HG03066 (cell line): Measurements from ENCODE around the gene ATXN1.
A peak's percentile ranks its signal among the peaks of the same experiment; 100 is the strongest.

Experiments used
- ATAC-seq: cut with Tn5 transposase; IDR thresholded peaks from one replicate; pipeline ENCODE4 v1.9.1; 2021; ENCODE audit warnings: low read depth; ENCODE audit not compliant: unreplicated experiment

ATXN1 gene

GRCh38 chr6:16762550-16763477 is 1.6 kb upstream of the ATXN1 start:
- ATAC-seq: no peak

DNA sequence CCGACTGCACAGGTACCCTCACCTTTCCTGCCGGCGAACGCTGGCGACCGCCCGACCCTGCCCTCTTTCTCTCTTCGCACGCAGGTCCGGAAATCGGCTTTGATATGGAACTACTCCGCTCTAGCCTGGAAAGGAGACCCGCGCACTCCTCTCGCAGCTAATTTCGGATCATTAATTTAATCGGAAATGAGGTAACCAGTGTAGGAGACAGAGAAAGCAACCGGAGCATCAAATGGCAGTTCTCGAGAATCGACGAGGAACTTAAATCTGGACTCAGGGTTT is 949 bp upstream of the ATXN1 start:
- no peak for ATAC-seq

DNA sequence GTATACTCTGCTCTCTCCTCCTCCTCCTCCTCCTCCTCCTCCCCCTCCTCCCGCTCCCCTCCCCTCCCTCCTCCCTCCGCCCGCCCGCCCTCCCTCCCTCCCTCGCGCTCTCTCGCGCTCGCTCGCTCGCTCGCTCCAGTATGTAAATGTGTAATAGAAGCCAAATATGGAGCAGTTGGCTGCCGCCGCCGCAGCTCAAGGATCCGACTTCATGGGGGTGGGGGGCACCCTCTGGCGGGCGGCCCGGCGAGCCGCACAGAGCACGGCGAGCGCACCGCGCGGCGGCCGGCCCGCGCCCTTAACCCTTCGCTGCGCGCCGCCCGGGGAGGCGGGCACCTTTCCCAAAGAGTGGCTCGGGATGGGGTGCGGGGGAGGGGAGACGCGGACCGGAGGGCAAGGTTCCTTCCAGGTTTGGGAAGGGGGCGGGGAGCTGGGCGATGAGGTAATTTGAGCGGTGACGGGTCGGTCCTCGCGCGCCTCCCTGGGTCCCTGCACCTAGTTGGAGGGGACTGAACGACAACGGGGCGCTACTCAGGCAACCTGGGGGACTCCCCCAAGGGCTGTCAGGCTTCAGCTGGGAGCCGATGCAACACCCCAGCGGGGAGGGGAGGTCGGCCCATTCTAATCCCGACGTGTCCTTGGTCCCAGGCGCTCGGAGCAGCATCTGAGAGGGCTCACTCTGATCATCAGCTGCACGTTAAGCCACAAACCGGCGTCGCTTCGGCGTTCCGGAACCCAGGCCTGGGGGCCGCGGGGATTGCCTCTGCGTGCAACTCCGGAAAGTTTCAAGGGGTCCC is 409 bp upstream of the ATXN1 start:
- ATAC-seq: peak; percentile 49

DNA sequence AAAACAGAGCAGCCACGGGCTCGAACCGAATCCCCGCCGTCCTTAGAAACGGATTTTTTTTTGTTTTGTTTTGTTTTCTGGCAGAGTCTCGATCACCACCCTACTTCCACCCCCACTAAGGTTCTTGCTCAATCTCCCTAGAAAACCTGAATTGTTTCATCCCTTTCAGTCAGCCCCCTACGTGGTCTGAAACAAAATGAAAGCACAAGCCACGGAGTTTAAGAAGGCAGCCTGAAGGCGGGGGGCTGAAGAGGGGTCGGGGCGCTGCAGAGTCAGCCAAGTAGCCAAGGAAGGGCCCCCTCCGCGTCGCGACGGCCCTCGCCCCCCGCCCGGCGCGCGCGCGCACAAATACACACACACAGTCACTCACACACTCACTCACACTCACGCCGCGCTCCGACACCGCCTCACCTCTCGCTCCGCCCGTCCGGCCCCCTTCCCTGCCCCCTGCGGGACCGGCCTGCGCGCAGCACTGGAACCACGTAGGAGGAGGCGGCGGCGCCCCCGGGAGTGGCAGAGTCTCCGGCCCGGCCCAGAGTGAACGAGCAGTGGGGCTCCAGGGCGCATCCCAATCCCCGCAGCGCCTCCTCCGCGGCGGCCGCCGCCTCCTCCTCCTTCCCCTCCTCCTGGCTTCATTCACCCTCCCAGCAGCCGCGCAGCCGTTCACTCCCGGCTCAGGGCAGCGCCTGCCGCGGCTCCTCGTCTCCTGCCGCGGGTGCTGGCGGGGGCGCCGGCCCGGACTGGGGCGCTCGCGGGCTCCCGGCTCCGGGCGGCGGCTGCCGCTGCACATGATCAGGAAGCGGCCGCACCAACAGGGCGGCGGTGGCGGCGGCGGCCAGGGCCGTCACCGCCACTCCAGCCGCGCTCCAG is 1.4 kb downstream of the ATXN1 start:
- peak; percentile 41 for ATAC-seq

GRCh38 chr6:16759181-16759645 is 2.0 kb downstream of the ATXN1 start:
- ATAC-seq: no peak

DNA sequence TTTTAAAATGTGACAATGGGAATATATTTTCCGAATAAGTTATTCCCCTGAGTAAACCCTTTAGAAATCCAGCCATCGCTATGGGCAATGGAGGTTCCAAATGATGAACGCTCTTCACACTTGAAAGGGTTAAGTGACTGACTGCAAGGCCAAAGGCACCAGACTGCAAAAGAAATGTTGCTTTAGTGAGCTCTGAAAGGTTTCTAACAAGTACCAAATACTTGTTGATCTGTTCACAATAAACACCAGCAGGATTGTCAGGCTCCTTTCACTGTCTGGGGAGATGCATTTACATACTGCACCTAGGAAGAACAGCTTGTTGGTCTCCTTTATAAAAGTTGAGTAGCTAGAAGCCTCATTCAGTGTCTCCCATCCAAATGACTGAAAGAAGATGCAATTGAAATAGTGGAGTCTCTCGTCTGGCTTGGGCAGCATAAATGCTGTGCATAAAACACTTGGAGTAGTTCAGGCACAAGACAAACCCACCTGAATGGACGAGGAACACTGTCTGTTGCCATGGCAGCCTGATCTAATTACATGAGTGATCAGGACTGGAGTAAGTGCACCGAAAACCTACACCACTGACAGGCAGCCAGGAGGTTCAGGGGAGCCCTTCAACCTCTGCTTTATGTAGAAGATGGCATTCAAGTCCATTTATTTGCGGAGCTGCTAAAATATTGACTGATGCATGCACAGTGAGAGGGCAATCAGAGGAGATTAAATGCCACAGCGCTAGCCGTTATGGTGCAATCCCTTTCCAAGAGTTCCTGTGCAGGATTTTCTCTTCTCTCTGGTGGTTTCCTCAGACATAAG is 2.9 kb downstream of the ATXN1 start:
- no peak for ATAC-seq

DNA sequence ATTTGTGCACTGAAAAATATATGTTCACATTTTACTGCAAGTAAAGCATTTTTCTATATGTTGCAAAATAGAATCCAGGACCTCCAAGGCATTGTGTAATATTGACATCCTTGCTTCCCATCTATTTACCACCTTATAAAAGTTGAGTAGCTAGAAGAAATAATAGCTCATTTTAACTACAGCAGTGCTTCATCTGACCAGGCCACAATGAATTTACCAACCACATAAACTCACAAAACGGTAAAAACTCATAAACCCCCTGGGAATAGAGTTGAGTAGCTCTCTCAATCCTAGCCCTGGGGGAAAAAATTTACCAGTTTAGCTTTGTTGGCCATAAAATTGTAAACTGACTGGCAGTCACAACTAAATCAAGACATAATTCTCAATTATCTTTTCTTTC is 3.9 kb downstream of the ATXN1 start:
- ATAC-seq: no peak

DNA sequence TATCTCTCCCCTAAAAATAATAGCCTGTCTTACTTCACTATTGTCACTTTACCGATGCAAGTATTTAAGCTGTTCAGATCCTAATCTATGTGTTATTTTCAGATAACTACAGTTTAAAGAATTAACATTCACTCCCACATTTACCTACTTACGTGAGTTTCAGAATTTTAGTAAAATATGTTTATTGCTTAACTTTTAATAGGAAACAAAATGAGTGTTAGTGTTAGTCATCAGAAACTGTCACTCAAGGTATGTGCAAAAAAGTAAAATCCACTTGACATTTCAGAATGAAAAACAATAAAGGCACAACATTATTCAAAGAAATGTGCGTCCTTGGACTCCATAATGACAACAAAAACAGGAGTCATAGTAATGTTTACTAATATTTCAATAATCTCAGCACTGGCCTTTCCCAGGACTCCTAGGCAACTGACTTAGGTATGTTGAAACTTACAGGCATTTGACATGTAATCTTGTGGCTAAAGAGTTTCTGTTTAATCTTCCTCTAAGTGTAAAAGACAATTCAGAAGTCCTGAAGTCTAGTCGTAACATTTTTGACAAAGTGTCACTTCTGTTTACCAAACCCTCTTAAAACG is 4.5 kb downstream of the ATXN1 start:
- no peak for ATAC-seq

- ATAC-seq: no peak
Measured at GRCh38 chr6:16755544-16755943, 5.7 kb downstream of the ATXN1 start.

- ATAC-seq: no peak
Measured at GRCh38 chr6:16754876-16755275, 6.4 kb downstream of the ATXN1 start.

GRCh38 chr6:16754274-16754673 is 7.0 kb downstream of the ATXN1 start:
- ATAC-seq: no peak

GRCh38 chr6:16753341-16753740 is 7.9 kb downstream of the ATXN1 start:
- no peak for ATAC-seq

DNA sequence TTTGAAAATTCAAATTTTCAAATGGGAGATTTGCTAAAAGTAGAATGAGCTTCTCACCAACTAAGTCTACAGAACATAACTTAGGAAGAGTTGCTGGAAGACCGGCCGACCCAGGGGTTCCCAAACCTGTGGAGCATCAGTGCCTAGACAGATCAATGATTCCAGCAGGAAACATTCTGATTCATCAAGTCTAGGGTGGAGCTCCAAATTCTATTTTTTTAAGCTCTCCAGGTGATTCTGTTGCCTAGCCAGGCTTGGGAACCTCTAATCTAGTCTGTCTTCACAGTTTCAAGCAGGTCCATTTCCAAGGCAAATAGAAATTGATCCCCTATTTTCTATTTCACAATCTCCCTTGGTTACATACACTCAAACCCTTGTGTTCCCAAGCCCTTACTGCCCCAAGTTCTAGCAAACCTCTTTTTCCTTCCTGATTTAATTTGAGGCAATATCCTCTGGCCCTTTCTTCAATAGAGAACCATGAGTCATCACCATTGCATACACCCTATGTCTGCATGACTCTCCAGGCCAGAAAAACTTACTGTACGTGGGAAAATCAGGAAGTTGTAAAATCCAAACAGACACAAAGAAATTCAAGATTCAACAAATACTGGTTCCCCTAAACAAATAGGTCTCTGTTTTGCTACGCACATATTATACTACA is 8.9 kb downstream of the ATXN1 start:
- ATAC-seq: no peak

GRCh38 chr6:16751251-16751946 is 9.9 kb downstream of the ATXN1 start:
- ATAC-seq: no peak

DNA sequence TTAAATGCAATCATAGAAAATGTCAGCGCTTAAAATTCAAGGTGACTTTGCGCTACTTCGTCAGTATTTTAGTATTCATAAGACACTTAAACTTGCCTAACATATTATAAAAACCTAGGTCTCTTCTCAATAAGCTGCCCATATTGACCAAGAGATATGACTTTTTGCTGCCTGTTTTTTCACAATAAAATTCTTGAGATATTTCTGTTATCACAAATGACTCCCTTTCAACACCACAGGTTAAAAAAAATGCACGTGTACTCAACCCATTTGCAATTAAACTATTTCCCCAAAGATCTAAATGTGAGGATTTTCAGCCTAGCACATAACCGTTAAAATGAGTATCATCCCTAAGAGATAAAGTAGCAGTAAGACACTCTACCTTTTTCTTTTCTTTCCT is 10.7 kb downstream of the ATXN1 start:
- no peak for ATAC-seq

DNA sequence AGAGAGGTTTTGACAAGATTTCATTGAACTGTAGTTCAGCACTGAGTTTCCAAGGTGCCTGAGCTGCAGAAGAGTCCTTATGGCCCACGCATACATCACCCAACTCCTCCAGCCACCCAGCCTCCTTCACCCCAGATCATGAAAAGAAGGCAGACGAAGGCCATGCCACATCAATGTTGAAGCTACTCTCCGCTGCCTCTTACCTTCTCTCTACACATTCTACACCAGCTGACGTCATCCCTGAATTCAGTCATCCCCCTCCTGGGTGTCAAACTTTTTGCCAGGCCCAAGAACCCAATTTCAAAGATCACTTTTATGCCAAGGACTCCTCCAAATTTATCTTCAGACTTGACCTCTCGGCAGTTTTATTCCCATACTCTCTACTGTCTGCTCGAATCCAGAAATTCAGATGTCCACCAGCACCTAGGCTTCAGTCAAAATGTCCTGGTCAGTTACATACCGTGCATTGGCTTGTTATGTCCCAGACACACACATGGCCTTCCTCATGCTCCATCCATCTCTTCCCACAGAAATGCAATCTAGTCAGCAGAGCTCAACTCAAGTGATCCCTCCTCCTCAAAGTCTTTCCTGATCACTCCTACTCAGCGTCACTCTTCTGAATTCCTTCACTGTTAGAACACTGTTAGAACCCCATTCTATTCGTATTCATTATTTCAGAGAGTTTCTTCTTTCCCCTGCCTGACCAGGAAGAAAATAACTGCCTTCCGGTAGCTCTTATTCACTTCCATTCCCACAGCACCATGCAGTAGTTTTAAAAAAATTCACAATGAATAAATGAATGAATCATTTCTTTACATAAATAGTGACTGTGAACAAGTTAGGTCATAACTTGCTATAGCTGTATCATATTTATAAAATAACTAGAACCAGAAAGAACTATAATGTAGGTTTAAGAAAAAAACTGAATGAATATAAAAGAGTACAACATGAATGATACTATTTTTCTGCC is 11.5 kb downstream of the ATXN1 start:
- ATAC-seq: no peak

- ATAC-seq: no peak
Measured at GRCh38 chr6:16748025-16748319, 13.3 kb downstream of the ATXN1 start.
